NCI-H460 (cell line): ENCODE measurements around the gene ZNF318. TPM values are rescaled to one million over a fixed set of nuclear protein-coding genes. Genes with fewer than 3 reads are reported as not detected.

Source experiments
- DNase-seq: peaks from one replicate; pipeline ENCODE4 v3.0.0-alpha.2; 2016; ENCODE audit warnings: low read depth; ENCODE audit errors: extremely low read depth
- total RNA-seq: library from RNA; depleted of rRNA; stranded (reverse); fragments of >200 nt; shearing (Covaris generic); gene quantifications from 2 replicates; pipeline ENCODE4 v1.2.3, GENCODE V29; 2014

The ZNF318 gene
- total RNA-seq, 1 experiment from 2014 or later: 6.6 TPM

DNA sequence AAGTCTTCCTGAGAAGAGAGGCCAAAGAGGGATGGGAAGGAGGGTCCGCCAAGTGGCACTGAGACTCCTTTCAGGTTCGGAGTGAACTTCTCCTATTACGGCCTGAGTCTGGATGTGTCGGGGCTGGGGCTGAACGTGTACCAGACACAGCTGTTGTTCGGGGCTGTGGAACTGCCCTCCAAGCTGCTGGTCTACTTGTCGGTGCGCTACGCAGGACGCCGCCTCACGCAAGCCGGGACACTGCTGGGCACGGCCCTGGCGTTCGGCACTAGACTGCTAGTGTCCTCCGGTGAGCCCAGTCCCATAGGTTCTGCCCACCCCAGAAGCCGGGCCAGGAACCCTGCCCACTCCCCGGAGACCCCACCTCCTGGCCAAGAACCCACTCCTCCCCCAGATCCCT lies 67.3 kb downstream of the ZNF318 start:
- DNase-seq: no peak

- DNase-seq: no peak
Observed at GRCh38 chr6:43301081-43301870, 68.2 kb downstream of the ZNF318 start.

- DNase-seq: no peak
Observed at GRCh38 chr6:43299338-43300293, 69.8 kb downstream of the ZNF318 start.

DNA sequence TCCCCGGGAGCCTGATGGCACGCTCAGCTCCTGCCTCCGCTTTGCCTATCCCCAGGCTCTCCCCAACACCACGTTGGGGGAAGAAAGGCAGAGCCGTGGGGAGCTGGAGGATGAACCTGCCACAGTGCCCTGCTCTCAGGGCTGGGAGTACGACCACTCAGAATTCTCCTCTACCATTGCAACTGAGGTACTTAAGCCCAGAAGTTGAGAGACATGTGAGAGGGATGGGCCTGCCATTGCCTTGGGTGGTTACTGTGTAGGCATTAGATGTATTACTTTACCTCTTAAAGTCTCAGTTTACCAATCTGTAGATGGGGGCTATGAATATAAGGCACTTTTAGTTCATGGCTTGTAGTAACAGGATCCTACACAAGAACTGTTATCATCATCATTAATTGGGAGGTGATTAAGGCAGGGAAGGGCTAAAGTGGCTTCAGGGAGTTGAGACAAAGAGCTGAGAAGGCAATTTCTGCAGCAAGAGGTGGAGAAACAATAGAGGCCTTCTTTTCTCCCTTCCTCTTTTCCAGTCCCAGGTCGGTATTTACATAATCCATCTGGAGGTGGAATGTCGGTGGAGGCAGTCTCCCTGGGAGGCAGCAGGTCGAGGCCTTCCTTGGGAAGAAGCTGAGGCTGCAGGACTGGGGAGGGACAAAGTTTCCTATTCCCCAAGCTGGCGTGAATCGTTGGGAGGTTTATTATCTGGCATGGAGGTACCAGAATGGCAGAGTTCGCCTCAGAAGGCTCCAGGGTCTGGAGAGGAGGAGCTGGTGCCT lies 70.7 kb downstream of the ZNF318 start:
- no peak for DNase-seq

GRCh38 chr6:43297644-43298564 lies 71.5 kb downstream of the ZNF318 start, which contains the start of gene SLC22A7:
Gene SLC22A7 (plus strand): TSS chr6:43298260. CDS start chr6:43298359, 99 bp downstream.
- DNase-seq: no peak

GRCh38 chr6:43296780-43297497 lies 72.5 kb downstream of the ZNF318 start:
- no peak for DNase-seq

DNA sequence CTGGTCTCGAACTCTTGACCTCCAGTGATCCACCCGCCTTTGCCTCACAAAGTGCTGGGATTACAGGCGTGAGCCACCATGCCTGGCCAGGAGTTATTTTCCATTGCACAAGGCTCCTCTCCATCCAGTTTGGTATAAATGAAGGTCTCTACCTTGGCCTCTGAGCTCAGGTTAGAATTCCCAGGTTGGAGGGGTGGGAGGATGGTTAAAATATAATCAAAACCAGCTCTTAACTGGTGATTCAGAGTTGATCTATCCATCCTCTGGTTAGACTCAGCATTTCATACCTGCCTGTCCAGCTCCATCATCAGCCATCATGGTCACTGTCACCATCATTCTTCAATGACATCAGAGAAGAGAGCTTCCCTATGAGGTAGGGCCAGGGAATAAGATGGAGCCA lies 74.0 kb downstream of the ZNF318 start:
- no peak for DNase-seq

- no peak for DNase-seq
Observed at GRCh38 chr6:43294536-43294935, 74.9 kb downstream of the ZNF318 start.

DNA sequence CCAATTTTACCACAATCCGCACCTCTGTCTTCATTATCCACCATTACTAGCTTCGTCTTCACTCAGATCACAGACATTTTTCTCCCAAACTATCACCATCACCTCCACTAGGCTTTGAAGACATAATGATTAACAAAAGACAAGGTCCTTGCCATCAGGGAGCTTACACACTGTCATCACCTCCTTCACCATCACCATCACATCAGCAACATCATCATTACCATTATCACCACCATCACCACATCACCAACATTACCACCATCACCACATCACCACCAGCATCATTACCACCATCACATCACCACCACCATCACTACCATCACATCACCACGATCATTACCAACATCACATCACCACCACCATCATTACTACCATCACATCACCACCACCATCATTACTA lies 75.7 kb downstream of the ZNF318 start:
- DNase-seq: no peak

DNA sequence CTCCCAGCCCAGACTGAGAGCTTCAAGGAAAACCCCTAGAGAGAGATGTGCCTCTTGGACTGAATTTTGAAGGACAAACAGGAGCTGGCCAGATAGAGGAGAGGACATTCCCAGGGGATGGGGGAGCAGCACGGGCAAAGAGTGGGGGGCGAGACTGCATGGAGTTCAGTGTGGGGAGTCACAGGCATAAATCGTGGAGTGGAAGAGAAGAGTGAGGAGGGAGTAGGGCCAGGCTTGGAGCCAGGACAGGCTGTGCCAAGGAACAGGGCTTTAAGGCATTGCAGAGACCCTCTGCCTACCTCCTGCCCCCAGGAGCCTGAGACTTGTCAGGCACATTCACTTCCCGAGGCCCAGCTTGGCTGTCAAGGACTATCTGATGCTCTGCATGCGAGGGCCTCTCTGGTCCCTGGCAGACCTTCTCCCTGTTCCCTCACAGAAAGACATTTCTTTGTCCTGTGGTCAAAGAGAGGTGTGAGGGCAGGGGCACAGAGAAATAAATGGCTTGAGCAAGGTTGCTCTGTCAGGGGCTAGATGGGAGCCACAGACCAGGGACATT lies 76.6 kb downstream of the ZNF318 start:
- DNase-seq: no peak

GRCh38 chr6:43292341-43292740 lies 77.1 kb downstream of the ZNF318 start:
- no peak for DNase-seq

DNA sequence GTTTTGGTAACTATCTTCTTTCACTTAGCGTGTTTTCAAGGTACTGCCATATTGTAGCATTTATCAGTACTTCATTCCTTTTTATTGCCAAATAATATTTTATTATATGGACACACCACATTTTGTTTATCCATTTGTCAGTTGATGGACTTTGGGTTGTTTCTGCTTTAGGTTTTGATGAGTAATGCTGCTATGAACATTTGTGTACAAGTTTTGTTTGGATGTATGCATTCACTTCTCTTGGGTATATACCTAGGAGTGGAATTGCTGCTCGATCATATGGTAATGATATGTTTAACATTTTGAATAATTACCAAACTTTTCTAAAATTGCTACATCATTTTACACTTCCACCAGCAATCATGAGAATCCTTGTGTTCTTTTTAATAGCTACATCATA lies 77.7 kb downstream of the ZNF318 start:
- DNase-seq: no peak

GRCh38 chr6:43290905-43291355 lies 78.5 kb downstream of the ZNF318 start:
- DNase-seq: no peak

DNA sequence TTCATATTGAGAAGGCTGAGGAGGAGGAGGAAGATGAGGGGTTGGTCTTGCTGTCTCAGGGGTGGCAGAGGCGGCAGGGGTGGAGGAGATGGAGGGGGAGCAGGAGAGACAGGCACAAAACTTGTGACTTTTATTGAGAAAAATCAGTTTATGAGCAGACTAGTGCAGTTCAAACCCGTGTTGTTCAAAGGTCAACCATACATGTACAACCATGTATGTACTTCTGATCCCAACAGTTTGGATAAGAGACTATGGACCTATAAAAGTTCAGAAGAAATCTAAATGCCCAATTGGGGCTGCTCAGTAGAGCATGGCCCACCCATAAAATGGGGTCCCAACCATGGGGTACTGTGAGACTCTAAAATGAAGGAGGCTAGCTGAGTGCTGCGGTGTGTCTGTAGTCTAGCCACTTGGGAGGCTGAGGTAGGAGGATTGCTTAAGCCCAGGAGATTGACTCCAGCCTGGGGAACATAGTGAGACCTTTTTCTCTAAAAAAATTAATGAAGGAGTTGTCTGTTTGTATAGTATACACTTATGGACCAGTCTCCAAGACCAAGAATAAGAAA lies 79.0 kb downstream of the ZNF318 start:
- DNase-seq: no peak

DNA sequence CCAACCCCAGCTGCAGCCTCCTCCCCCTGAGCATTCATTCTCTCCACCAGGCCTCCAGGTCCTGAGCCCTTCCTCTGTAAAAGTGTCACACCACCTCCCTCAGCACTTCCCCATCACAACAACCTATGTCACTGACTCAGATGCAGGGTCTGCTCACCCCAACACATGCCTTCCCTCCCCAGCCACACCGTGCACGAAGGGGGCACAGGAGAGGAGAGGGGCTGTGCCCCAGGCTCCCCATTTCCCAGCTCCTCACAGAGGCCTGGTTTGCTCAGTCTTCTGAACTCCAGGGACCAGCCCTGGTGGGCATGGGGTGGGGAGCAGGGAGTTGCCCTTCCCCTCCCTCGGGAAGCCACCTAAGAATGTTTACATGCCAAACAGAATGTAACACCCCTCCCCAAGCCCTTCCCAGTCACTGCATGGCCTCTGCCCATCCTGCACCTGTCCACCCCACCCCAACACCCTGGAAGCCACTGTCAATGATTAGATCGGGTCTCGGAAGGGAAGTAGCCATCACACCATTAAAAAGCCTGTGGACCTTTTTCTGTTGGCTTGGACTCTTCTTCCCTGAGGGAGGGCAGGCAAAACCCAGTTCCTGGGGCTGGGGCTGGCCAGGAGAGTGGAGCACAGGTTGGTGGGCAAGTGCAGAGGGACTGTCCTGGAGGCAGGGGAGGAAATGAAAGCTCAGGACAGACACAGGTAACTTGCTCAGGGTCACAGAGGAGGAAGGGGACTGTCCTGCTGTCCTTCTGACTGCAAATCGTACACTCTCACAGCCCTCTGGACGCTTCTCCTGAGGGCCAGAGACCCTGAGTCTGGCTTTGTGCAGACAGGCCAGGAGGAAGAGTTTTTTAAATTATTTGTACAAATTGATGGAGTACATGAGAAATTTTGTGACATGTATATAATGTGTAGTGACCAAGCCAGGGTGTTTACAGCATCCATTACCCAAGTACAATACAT lies 81.4 kb downstream of the ZNF318 start:
- DNase-seq: no peak

GRCh38 chr6:43286980-43287716 lies 82.3 kb downstream of the ZNF318 start:
- DNase-seq: no peak
